ENCODE measurements around the gene SEMA5A.

SEMA5A gene

GRCh38 chr5:9516591-9516990, 29.3 kb downstream of the SEMA5A start:
- TF ChIP-seq CTCF (IDR thresholded peaks at IDR 0.05; ENCODE audit: low read depth, low read length) = no peak
- H3K4me3 ChIP-seq (ENCODE audit: low read depth, low read length) = no peak overlapping the region
- DNase-seq (ENCODE audit: low read depth, low spot score) = no peak
- in situ Hi-C loops (cut with HindIII; ENCODE audit: low sequenced_read_pairs) = no loop called here

- in situ Hi-C loops (cut with HindIII; ENCODE audit: low sequenced_read_pairs) = no loop called here
- no peak for TF ChIP-seq CTCF (IDR thresholded peaks at IDR 0.05; ENCODE audit: low read depth, low read length)
These were observed 30.4 kb downstream of the SEMA5A start for GRCh38 chr5:9515436-9515835.

GRCh38 chr5:9514968-9515367, 30.9 kb downstream of the SEMA5A start:
- H3K4me3 ChIP-seq (ENCODE audit: low read depth, low read length) = no peak overlapping the region
- in situ Hi-C loops (cut with HindIII; ENCODE audit: low sequenced_read_pairs) = no loop called here
- no peak for DNase-seq (ENCODE audit: low read depth, low spot score)
- no peak for TF ChIP-seq CTCF (IDR thresholded peaks at IDR 0.05; ENCODE audit: low read depth, low read length)

More at GRCh38 chr5:9515436-9515835, 30.4 kb downstream of the SEMA5A start:
- DNase-seq (ENCODE audit: low read depth, low spot score) = no peak
- no peak overlapping the region for H3K4me3 ChIP-seq (ENCODE audit: low read depth, low read length)

GRCh38 chr5:9513827-9514226, 32.0 kb downstream of the SEMA5A start:
- DNase-seq (ENCODE audit: low read depth, low spot score) = peak; percentile 38
- no peak overlapping the region for H3K4me3 ChIP-seq (ENCODE audit: low read depth, low read length)
- in situ Hi-C loops (cut with HindIII; ENCODE audit: low sequenced_read_pairs) = no loop called here
- TF ChIP-seq CTCF (IDR thresholded peaks at IDR 0.05; ENCODE audit: low read depth, low read length) = peak; percentile 53

- DNase-seq (ENCODE audit: low read depth, low spot score) = peak; percentile 70
- H3K4me3 ChIP-seq (ENCODE audit: low read depth, low read length) = no peak overlapping the region
- in situ Hi-C loops (cut with HindIII; ENCODE audit: low sequenced_read_pairs) = no loop called here
- TF ChIP-seq CTCF (IDR thresholded peaks at IDR 0.05; ENCODE audit: low read depth, low read length) = no peak
These were observed 33.4 kb downstream of the SEMA5A start for GRCh38 chr5:9512457-9512856.

- peak; percentile 36 for DNase-seq (ENCODE audit: low read depth, low spot score)
- in situ Hi-C loops (cut with HindIII; ENCODE audit: low sequenced_read_pairs) = no loop called here
- no peak overlapping the region for H3K4me3 ChIP-seq (ENCODE audit: low read depth, low read length)
- no peak for TF ChIP-seq CTCF (IDR thresholded peaks at IDR 0.05; ENCODE audit: low read depth, low read length)
These were observed 37.9 kb downstream of the SEMA5A start for GRCh38 chr5:9507974-9508373.

GRCh38 chr5:9505225-9505624, 40.6 kb downstream of the SEMA5A start:
- no peak for TF ChIP-seq CTCF (IDR thresholded peaks at IDR 0.05; ENCODE audit: low read depth, low read length)
- DNase-seq (ENCODE audit: low read depth, low spot score) = no peak
- in situ Hi-C loops (cut with HindIII; ENCODE audit: low sequenced_read_pairs) = no loop called here
- H3K4me3 ChIP-seq (ENCODE audit: low read depth, low read length) = no peak overlapping the region
